SH-SY5Y (cell line): ENCODE measurements around the gene TMEM205.

ENCODE experiments used
- GATA2 ChIP-seq: IDR thresholded peaks from 2 replicates; pipeline ENCODE4 v1.6.1; 2011; ENCODE audit warnings: mild to moderate bottlenecking, low read depth, low read length
- GATA3 ChIP-seq: IDR thresholded peaks from 2 replicates; pipeline ENCODE4 v1.6.1; 2011; ENCODE audit warnings: low read depth, mild to moderate bottlenecking, low read length, moderate library complexity

Gene TMEM205

GRCh38 chr19:11361037-11361770 lies 15.1 kb upstream of the TMEM205 start:
- no peak for TF ChIP-seq GATA2
- no peak for TF ChIP-seq GATA3

GRCh38 chr19:11359421-11359820 lies 13.4 kb upstream of the TMEM205 start:
- TF ChIP-seq GATA2 (no peak), GATA3 (no peak)

DNA sequence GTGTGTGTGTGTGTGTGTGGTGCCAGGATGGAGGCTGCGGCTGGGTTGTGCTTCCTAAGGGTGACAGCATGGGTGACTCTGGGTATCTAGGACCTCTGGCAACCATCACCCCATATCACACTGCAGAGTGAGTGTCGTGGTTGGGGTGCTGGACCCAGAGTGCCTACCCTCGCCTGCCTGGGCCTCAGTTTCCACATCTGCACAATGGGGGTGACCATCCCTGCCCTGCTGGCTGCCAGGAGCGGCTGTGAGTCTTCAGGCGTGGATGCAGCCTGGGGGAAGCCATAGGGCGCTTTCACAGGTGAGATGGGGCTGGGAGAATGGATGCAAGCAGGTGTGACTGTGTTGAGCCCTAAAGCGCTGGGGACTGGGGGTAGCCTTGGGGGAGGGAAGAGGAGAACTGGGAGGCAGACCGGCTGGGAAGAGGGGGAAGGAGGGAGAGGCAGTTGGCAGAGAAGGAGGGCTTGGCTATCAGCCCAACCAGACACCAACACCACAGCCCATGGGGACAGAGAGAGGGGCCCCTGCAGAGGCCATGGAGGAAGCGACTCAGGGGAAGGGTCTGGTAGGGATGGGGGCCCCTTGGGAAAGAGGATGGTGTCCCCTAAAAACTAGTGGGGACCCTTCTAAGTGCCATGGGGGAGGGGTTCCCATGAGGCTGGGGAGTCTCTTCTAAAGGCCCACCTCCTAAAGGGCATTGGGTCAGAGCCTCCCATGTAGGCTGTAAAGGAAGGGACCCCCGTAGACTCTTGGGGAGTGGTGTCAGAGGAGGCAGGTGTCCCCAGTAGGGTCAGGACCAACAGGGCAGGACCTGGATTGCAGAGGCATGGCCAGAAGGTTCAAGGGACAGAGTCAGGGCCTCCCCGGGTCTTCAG lies 10.8 kb upstream of the TMEM205 start:
- TF ChIP-seq GATA2: no peak
- TF ChIP-seq GATA3: no peak

DNA sequence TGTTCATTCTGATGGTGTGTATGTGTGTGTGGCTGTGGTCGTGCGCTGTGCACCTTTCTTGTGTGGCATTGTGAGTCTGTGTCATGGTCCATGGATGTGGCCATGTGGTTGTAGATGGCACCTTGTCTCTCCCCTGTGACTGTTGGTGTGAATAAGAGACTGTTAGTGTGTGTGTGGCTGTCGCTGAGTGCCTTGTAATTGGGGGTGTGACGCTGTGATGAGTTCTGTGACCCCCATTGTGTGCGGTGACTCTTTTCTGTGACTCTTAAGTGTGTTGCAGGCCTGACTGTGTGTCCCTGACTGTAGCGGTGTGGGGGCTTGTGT lies 10.0 kb upstream of the TMEM205 start:
- no peak for TF ChIP-seq GATA2

DNA sequence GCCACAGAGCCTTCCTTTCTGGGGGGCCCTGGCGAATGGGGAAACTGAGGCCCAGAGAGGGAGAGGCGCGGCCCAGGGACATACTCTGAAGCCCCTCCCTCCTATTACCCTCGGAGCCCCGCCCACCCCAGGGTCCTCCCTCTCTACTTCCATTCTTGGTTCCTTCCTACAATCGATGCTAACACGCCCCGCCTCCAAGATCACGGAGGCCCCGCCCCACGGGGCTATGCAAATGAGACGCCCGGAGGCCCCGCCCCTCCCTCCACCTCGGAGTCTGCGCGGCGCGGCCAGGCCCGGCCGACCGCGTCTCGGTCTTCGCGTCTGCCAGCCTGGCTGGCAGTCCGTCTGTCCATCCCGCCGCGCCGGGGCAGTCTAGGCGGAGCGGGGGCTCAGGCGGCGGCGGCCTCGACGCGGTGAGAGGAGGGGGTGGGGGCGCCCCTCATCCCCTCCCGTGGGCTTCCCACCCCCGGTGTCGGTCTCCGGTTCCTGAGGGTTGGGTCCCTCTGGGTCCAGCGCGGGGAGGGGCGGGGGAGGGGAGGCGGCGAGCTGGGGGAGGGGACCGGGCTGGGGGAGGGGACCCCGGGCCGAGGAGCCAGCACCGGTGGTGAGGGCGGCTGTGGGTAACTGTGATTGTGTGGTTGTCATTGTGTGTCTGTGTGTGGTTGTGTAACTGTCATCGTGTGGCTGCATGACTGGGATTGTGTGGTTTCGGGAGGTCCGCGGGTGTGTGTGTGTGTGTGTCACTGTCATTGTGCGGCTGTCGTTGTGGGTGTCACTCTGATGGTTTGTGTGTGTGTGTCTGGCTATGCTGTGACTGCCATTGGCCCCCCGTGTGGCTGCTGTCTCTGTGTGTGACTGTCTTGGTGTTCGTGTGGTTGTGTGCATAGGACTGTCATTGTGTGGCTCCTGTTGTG lies 9.3 kb upstream of the TMEM205 start, which contains the start of gene PLPPR2:
PLPPR2 (plus strand) TSS at position 273 of the 914 bp plus-strand sequence. CDS start 2,242 bp downstream, outside the sequence.
- no peak for TF ChIP-seq GATA2
- no peak for TF ChIP-seq GATA3

DNA sequence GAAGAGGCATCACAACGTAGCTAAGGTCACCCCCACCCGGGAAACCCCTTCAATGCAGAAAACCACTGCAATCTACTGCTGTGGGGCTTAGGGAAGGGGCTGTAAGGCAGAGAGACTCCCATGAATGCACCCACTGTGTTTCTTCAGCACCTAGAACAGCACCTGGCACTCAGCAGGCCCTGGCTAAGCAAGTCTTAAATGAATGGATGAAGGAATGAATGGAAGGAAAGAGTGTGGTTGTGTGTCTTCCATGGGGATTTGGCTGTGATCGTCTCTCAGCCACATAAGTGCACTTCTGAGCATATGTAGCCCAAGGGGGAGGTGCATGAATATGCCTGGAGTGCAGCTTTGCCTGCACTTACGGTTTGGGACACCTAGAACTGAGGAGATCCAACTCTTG lies 3.1 kb upstream of the TMEM205 start:
- no peak for TF ChIP-seq GATA2
- TF ChIP-seq GATA3: no peak

DNA sequence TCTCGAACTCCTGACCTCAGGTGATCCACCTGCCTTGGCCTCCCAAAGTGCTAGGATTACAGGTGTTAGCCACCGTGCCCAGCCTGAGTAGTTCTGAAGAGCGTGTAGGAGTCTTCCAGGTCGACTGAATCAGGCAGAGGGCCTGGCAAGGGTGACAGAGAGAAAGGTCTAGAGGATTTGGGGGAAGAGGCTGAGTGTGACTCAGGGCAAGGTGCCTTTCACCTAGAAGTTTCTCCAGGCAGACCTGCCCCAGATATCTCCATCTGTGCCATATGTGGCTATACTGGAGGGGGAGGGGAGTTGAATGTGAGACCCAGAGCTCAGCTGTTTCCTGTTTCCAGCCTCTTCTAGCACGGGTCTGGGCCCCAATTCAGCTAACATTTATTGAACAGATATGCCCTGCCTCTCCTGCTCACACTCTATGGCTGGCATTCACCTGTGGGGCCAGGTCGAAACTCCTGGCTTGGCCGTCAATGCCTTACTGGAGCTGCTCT lies 1.5 kb upstream of the TMEM205 start:
- TF ChIP-seq GATA3 (no peak), GATA2 (no peak)

GRCh38 chr19:11345122-11345803 lies 805 bp downstream of the TMEM205 start:
- TF ChIP-seq GATA3 (no peak), GATA2 (no peak)

GRCh38 chr19:11342429-11342828 lies 3.6 kb downstream of the TMEM205 start:
- TF ChIP-seq GATA2: no peak
- TF ChIP-seq GATA3: no peak

- TF ChIP-seq GATA2: no peak
Measured at GRCh38 chr19:11339254-11340098, 6.6 kb downstream of the TMEM205 start, which contains the start of gene RAB3D. TSS of gene RAB3D (minus strand) at chr19:11339657. CDS start at chr19:11337399, 2,258 bp downstream.

- TF ChIP-seq GATA2 (no peak), GATA3 (no peak)
Measured at GRCh38 chr19:11338569-11339253, 7.4 kb downstream of the TMEM205 start.

DNA sequence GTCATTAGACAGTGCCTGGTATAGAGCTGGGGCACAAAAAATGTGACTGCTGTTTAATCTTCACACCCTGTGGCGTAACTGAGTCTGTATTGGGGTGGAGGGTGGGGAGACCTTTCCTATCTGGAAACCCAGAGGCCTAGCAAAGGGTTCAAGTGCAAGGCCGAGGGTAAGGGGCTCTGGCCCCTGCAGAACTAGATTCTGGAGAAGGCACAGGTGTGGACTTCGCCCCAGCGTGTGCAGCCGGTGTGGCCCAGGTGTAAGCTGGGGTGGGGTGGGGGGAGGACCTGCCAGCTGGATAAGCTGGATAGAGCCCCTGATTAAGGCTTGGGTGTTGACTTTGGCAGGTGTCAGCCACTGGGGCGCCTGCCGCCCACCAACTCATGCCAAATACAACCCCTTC lies 7.9 kb downstream of the TMEM205 start:
- TF ChIP-seq GATA2 (no peak), GATA3 (no peak)
